HG03460 (cell line): Measurements from ENCODE around the gene MRGPRE.

ENCODE experiments used
- ATAC-seq: cut with Tn5 transposase; IDR thresholded peaks from one replicate; pipeline ENCODE4 v1.9.1; 2021; ENCODE audit not compliant: unreplicated experiment

The MRGPRE gene

DNA sequence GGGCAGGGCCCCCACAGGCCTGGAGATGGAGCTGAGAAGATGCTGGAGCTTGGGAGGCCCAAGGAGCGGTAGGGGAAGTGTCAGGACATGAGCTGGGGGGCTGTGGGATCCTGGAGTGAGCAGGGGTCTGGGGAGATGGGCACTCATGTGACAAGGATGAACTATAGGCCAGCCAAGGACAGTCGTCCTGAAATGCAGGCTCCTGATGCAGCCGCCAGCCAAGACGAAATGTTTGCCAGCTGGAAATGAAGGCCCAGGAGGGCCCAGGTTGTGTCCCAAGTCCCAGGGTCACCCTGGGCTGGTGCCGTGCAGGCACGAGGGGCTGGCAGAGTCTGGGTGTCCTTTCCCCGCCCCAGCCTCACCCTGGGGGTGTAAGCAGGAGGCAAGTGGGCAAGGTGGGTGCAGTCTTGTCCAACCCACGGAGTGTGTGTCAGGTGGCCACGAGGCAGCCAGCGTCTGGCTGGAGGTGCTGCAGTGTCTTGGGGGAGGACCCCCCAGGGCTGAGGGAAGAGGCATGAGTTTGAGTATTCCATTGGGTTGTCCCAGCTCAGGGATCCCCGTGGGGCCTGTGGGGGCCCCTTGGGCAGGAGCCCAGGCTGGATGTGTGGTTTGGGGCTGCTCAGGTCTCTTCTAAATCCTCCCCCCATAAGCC lies 35.0 kb downstream of the MRGPRE start:
- ATAC-seq = no peak

DNA sequence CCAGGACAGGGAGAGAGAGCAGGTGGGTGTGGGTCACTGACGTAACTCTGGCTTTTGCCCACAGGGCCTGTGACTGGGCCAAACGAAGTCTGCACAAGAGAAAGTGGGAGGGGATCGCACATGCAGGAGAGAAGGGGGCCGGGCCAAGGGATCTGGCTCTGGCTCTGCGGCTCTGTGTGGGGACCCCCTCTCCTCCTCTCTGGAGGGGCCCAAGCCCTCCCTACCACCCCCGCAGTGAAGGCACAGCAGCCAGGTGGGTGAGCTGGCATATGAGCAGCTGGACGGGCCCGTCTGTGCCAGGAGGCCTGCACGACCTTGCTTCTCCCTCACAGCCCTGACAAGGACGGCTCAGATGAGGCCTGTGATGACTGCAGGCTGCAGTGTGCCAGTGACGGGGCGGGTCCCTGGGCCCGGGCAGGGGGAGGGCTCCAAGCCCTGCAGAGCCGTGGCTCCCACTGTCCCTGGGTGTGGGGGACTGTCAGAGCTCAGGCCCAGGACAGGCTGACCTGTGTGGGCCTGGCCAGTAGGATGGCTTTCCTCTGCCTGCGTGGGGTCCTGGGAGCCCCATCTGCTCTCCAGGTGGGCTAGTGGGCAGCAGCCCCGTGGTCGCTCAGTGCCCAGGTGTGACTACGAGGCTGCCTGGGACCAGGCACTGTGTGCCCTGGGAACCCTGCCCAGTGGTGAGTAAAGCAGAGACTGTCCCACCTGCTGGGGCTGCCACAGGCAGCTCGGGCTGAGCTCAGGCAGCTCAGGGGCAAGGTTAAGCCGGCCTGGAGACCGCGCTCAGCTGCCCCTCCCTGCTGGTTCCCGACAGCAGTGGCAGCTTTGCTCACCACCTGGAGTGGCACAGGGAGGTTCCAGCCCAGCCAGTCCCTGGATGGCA lies 35.8 kb downstream of the MRGPRE start:
- no peak for ATAC-seq

DNA sequence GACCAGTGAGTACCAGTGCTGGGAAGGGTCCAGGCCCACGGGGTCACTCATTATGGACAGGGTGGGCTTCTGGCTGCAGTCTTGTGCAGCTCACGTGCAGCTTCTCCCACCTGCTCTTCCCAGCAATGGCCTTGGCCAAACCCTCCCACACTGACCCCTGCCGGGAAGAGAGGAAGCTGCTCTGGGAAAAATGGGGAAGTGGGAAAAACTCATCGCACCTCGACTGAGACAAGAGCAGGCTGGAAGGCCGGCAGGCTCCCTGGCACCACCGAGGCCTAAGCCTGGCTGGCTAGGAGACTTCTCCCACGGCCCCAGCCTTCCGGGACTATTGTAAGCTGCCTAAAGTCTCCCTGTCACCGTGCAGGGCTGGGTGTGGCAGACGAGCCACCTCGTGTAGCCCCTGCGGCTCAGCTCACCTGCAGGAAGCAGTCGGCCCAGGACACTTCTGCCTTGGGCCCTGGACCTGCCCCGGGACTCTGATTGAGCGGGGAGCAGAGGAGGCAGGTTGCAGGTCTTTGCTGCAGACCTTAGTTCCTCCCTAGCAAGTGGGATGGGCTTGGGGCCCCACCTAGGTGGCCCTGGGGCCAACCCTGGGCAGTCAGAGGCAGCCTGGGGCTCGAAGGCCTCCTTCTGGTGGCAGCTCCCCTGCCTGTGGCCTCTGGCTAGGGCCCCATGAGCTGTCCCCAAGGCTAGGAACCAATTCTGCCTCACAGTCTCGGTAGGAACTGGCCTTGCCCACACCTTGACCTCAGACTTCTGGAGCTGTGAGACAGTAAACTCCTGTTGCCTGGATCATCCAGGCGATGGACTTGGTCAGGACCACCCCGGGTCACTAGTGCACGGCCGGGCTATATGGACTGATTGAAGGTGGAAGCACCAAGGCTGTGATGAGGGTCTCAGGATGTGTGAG lies 36.7 kb downstream of the MRGPRE start:
- no peak for ATAC-seq

DNA sequence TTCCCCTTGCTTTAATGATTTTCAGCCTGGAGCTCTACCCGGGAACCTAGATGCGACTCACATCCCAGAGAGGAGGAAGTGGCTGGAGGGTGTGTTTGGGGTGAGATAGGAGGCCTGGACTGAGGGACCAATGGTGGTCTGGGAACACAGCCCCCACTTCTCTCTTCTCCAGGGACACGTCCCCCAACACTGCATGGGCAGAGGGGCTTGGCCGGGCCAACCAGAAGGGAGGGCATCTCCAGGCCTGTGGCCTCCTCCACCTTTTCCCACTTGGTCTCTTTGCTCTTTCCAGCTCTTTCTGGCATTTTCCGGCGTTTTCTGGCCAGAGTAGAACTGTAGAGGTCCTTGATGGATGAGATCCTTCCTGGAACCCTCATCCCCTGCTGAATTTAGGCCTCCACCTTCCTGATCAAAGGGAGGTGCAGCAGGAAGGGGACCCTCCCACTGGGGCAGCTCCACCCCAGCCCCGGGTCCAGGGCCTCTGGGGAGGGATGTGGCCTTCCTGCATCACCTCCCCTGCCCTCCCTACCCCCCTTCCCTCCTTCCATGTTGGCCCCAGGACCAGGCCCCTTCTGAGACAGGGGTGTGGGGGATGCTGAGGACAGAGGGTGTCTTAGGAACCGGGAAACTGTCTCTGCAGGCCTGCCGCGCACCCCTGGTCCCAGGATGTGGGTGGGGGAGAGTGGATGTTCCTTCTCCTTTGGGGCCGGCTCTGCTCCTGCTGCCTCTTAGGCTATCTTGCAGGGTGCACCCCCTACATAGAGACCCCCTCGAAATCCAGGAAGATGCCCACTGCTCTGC lies 38.0 kb downstream of the MRGPRE start:
- no peak for ATAC-seq

GRCh38 chr11:3193373-3194015 lies 38.7 kb downstream of the MRGPRE start:
- no peak for ATAC-seq

- ATAC-seq = no peak
Measured at GRCh38 chr11:3192511-3193372, 39.5 kb downstream of the MRGPRE start.

DNA sequence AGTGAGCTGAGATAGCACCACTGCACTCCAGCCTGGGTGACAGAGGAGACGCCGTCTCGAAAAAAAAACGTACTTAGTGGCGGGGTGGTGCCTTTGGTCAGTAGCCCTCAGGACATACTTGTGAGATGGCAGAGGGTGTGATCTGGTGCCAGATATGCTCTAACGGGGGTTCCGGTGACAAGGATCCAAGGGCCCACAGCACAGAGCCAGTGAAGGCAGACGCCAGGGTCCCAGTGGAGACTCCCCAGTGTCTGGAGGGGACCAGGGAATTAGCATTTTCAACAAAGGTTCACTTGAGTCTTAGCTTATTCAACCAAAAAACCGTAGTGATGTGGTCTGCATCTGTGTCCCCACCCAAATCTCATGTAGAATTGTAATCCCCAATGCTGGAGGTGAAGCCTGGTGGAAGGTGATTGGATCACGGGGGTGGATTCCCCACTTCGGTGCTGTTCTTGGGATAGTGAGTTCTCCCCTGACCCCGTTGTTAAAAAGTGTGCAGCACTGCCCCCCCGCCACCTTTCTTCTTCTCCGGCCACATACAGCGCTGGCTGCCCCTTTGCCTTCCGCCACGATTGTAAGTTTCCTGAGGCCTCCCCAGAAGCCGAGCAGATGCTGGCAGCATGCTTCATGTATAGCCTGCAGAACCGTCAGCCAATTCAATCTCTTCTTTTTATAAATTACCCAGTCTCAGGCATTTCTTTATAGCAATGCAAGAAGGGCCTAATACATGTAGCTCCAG lies 40.5 kb downstream of the MRGPRE start:
- no peak for ATAC-seq

GRCh38 chr11:3190600-3190999 lies 41.6 kb downstream of the MRGPRE start:
- no peak for ATAC-seq

DNA sequence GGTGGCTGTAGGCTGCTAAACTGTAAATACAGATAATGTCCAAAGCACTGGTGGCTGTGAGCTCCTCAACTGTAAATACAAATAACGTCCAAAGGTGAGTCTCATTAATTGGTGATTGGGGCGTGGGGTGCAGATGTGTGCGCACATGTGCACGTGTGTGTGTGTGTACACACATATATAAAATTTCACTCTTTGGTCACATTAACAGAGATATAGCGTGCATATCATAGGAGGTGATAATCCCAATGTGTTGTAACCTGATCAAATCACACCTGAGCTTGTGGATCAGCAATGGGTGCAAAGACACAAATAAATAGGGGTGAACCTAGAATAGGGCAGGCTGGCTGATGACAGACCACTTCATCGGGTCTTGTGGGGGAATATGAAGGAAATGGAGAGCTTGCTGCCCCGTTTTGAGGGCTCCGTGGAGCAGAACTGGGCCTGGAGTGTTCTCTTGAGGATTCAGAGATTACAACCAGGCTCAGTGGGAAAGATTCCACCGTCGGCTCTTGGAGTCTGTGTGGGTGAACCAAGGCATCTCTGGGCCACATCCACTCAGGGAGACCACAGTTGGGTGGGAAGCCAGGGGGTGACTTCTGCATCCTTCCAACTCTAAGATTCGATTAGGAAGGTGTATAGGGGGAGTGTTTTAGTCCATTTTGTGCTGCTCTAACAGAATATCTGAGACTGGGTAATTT lies 42.2 kb downstream of the MRGPRE start:
- ATAC-seq = no peak

- ATAC-seq = no peak
Measured at GRCh38 chr11:3189196-3189843, 42.9 kb downstream of the MRGPRE start.

GRCh38 chr11:3188496-3189195 lies 43.6 kb downstream of the MRGPRE start:
- ATAC-seq = no peak

- ATAC-seq = no peak
Measured at GRCh38 chr11:3186166-3186953, 45.9 kb downstream of the MRGPRE start.

DNA sequence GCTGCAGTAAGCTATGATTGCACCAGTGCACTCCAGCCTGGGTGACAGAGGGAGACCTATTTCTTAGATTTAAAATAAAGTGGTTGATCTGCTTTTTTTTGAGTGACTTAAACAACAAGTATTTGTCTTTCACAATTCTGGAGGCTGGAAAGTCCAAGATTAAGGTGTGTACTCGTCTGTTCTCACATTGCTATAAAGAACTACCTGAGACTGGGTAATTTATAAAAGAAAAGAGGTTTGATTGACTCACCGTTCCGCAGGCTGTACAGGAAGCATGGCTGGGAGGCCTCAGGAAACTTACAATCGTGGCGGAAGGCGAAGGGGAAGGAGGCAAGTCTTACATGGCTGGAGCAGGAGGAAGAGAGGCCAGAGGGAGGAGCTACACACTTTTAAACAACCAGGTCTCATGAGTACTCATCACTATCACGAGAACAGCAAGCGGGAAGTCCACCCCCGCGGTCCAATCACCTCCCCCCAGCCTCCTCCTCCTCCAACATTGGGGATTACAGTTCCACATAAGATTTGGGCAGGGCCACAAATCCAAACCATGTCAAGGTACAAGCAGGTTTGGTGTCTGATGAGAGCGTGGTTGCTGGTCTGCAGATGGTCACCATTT lies 47.4 kb downstream of the MRGPRE start:
- ATAC-seq = no peak

DNA sequence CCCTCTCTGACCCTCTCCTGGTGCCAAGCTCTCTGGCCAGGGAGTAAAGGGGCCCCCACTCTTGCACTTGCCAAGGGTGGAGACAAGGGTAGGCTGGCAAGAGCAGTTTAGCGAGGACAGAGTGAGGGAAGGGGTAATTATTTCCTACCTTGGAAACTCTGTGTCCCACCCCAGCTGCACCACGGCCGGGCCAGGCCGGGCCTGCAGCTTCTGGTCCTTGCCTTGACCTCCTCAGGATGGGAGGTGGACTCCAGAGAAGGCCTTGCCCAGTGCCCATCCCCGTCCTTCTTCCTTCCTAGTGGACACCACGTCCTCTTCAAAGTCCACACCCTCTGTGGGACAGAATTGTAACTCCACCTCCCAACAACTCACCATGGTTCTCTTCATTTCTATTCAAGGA lies 48.7 kb downstream of the MRGPRE start:
- ATAC-seq = no peak

DNA sequence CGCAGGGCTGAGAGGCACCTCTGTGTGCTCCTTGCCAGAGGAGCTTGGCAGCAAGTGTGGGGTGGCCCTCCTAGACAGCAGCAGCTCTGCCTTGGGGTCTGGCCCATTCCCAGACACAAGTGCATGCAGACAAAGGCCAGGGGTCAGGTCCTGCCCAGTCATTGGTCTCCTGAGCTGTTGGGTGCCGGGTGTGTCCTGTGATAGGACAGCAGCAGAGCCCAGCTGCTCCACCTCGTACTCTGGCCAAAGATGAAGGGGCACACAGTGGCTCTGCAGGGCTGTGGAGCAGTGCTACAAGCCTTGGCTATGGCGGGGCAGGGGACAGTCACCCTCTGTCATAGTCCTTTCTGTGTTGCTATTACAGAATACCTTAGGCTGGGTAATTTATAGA lies 49.8 kb downstream of the MRGPRE start:
- ATAC-seq = no peak
